ENCODE data around the gene DDX5. TPM values are rescaled to one million over a fixed set of nuclear protein-coding genes. Genes with fewer than 3 reads are reported as not detected.

DDX5 gene
- total and polyA plus RNA-seq, 11 donors, result 183 to 521 (median 332) TPM

- no peaks in the 10 kb centered on the region for H3K27me3 ChIP-seq
- no peak for DNase-seq
- 89 to 93% (median 93%) methylated on average over 6 of the region's 6 CpGs for WGBS, 4 donors
- no peaks in the 10 kb centered on the region for H3K9me3 ChIP-seq
- no peak overlapping the region for H3K4me3 ChIP-seq
- intact Hi-C loops (cut with DNase I), result loop anchor here in 1 of 10 donors (10.0 kb wide), 1 partner anchor 55 kb away; no protein-coding TSS in a partner anchor
- TF ChIP-seq CTCF (IDR thresholded peaks at IDR 0.05) (no peak), POLR2A (IDR thresholded peaks at IDR 0.05) (no peak)
- no peaks in the 10 kb centered on the region for H3K4me1 ChIP-seq
- peaks cover 0 to 100% (median 99%) of the 10 kb centered on the region in 9 donors for H3K36me3 ChIP-seq
- no peak overlapping the region for H3K27ac ChIP-seq
- ATAC-seq, result no peak
Measured at GRCh38 chr17:64519601-64520000, 13.5 kb upstream of the DDX5 start.

- Histone ChIP-seq H3K9me3 (no peaks in the 10 kb centered on the region), H3K4me3 (no peak overlapping the region), H3K27me3 (no peaks in the 10 kb centered on the region), H3K4me1 (no peaks in the 10 kb centered on the region), H3K36me3 (peaks cover 0 to 100% (median 99%) of the 10 kb centered on the region in 9 donors), H3K27ac (no peak overlapping the region)
- no peak for DNase-seq
- no peak for TF ChIP-seq POLR2A (IDR thresholded peaks at IDR 0.05)
- no peak for TF ChIP-seq CTCF (IDR thresholded peaks at IDR 0.05)
- ATAC-seq, result no peak
- intact Hi-C loops (cut with DNase I), result loop anchor here in 1 of 10 donors (10.0 kb wide), 1 partner anchor 59 kb away; no protein-coding TSS in a partner anchor
- WGBS, 4 donors, result 87 to 100% (median 93%) methylated on average over 1 of the region's 1 CpG
Measured at GRCh38 chr17:64515829-64516228, 9.7 kb upstream of the DDX5 start.

GRCh38 chr17:64515419-64515818 lies 9.3 kb upstream of the DDX5 start:
- DNase-seq (no peak), ATAC-seq (no peak)
- Histone ChIP-seq H3K9me3 (no peaks in the 10 kb centered on the region), H3K36me3 (peaks cover 0 to 100% (median 99%) of the 10 kb centered on the region in 9 donors), H3K4me1 (no peaks in the 10 kb centered on the region), H3K27me3 (no peaks in the 10 kb centered on the region), H3K27ac (no peak overlapping the region), H3K4me3 (no peak overlapping the region)
- intact Hi-C loops (cut with DNase I), result loop anchor here in 1 of 10 donors (10.0 kb wide), 1 partner anchor 59 kb away; no protein-coding TSS in a partner anchor
- WGBS, 4 donors, result 61 to 77% (median 67%) methylated on average over 2 of the region's 2 CpGs
- TF ChIP-seq POLR2A (IDR thresholded peaks at IDR 0.05), result no peak

GRCh38 chr17:64509179-64509578 lies 3.1 kb upstream of the DDX5 start:
- Histone ChIP-seq H3K27ac (no peak overlapping the region), H3K27me3 (no peaks in the 10 kb centered on the region), H3K9me3 (no peaks in the 10 kb centered on the region), H3K4me3 (peak overlapping the region in 1 of 12 donors; percentile 93), H3K4me1 (peaks cover 6 to 30% (median 26%) of the 10 kb centered on the region in 12 donors), H3K36me3 (peaks cover 2 to 66% (median 62%) of the 10 kb centered on the region in 9 donors)
- TF ChIP-seq CTCF (IDR thresholded peaks at IDR 0.05) (no peak), POLR2A (IDR thresholded peaks at IDR 0.05) (no peak)
- DNase-seq (no peak), ATAC-seq (no peak)
- intact Hi-C loops (cut with DNase I), result loop anchor here in 2 of 10 donors (5.0 to 10.0 kb wide), 4 partner anchors 204 to 684 kb away; partner anchors contain the start of genes FTSJ3 (in 1 of the 2) and PSMC5 (in 1 of the 2)
- WGBS, 4 donors, result 79 to 88% (median 85%) methylated on average over 6 of the region's 6 CpGs

Data from heart left ventricle (tissue), 16 donors.